COR-L47 (cell line): Measurements from ENCODE around the gene C16orf95.

Experiments used
- DNase-seq: peaks from one replicate; lab custom pipeline; 2025; lab: John Stamatoyannopoulos, UW

The C16orf95 gene

DNA sequence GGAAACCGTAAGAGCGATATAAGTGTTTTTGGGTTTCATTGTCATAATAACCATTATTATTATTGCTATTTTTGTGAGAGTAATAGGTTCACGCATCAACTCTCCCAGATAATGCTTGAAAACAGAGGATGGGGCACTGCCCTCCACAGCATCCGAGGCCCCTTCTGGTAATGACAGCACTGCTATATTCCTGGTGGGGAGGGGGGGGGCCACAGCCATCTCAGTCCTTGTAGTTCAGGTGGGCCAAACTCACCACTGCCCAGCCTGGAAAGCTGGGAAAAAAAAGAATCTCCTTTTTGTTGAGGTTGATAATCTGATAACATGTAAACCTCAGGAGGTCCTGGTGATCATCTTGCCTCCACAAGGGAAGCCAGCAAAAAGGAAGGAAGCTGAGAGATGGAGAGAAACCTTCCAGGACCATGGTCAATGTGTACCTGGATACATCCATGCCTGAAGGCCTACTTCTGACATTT is 706 bp downstream of the C16orf95 start:
- DNase-seq, result no peak

GRCh38 chr16:87314990-87315420 is 2.2 kb downstream of the C16orf95 start:
- DNase-seq, result no peak

DNA sequence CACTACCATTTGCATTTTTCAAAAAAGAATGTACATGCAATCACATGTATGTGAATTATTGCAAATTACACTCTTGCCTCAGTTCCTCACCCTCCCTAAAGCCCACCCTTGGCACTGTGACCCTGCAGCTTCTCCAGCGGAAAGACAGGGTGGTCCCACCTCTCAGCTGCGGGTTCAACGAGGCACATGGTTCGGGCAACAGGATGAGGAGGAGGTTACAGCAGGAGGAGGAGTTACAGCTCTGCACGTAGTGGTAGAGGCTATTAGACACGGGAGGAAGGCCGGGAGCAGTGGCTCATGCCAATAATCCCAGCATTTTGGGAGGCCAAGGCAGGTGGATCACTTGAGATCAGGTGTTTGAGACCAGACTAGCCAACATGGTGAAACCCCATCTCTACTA is 5.2 kb downstream of the C16orf95 start:
- DNase-seq, result no peak

GRCh38 chr16:87311387-87311786 is 5.8 kb downstream of the C16orf95 start:
- DNase-seq, result no peak

DNA sequence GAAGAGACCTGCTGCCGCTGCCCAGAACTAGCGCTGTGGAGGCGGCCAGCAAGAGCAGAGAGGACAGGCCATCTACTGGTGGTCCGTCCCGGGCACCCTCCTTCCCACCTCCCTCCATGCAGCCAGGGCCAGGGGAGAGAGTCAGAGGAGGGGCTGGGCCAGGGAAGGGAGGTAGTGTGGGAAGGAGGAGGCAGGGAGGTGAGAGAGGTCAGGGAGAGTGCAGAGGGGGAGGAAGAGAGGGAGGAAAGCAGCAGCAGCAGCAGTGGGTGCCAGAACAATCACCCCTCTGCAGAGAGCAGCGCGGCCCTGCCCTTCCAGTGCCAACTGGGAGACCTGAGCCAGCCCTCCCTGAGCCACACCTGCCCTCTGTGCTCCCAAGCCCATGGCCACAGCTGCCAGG is 6.6 kb downstream of the C16orf95 start:
- no peak for DNase-seq

DNA sequence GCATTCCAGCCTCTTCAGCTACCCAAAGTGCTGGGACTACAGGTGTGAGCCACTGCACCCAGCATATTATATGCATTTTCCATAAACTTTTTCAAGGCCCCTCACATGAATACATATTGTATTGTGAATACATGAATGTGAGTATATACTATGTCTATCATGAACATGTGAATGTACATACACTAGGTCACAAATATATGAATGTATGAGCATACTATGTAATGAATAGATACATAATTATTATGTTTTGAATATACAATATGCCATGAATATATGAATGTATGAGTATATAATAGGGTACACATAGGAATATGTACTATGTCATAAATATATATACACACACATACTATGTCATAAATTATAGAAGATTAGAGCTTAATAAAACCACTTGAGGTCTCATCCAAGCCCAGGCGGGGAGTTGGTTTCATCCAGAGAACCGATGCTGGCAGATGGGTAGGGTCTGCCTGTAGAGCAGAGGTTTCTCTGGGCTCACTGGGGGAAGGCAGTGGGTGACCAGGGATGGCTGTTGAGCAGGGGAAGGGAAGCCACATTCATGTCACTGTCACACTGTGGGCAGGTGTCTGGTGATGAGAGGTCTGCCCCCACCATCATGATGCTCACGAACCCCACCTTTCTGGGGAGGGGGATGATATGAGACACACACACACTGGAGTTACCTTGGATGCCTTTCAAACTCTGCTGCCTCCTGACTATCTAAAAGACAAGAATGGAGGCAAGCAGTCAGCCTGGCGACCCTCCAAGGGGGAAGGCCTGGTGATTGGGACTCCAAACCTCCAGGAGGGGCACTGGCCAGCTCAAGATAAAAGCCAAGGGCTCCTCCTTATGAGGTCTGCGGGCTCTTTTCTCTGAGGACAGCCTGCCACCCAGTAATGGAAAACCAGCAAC is 7.3 kb downstream of the C16orf95 start:
- no peak for DNase-seq

DNA sequence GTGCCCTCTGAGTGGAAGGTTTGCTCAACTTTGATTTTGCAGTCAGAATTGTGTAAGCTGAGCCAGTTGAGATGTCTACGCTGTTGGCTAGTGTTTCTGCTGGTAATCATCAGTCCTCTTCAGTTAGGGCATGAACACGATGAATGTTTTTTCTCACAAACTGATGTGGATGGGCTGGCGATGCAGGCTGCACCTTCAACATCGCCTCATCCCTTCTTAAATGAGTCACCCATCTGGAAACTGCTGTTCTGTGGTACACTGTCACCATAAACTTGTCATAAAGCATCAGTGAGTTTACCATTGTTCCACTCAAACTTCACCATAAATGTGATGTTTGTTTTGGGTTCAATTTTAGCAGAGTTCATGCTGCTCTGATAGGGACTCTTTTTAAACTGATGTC is 8.4 kb downstream of the C16orf95 start:
- DNase-seq, result no peak

GRCh38 chr16:87306516-87306915 is 10.7 kb downstream of the C16orf95 start:
- no peak for DNase-seq

GRCh38 chr16:87305505-87306391 is 11.4 kb downstream of the C16orf95 start:
- DNase-seq, result no peak

DNA sequence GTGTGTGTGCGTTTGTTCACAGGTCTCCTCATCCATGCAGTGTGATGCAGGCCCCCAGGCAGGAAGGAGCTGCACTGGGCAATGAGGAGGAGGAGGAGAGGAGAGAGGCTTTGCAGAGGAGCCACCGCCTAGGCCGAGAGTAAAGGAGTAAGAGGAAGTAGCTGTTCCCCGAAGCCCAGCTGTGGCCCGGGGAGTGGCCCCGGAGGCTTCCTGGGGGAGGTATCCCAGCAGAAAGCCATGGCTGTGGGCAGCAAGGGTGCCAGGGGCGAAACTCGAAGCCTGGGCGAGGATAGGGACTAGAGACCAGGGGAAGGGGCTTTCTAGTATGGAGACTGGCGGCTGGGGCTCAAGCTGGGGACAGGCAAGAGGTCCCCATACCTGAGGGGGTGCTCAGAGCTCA is 12.2 kb downstream of the C16orf95 start:
- DNase-seq, result no peak

DNA sequence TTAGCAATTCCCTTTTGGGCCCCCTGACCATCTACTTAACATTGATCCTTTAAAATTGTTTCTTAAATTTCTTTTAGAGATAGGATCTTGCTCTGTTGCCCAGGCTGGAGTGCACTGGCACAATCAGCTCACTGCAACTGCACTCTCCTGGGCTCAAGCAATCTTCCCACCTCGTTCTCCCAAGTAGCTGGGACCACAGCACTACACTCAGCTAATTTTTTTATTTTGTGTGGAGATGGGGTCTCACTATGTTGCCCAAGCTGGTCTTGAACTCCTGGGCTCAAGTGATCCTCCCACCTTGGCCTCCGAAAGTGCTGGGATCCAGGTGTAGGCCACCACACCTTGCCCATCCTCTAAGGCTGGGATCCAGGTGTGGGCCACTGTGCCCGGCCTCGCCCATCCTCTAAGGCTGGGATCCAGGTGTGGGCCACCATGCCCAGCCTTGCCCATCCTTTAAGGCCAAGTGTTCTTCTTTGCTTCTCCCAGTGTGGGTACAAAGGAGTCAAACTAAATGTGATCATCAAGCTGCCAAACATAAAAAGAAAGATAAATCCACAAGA is 13.2 kb downstream of the C16orf95 start:
- DNase-seq, result no peak

DNA sequence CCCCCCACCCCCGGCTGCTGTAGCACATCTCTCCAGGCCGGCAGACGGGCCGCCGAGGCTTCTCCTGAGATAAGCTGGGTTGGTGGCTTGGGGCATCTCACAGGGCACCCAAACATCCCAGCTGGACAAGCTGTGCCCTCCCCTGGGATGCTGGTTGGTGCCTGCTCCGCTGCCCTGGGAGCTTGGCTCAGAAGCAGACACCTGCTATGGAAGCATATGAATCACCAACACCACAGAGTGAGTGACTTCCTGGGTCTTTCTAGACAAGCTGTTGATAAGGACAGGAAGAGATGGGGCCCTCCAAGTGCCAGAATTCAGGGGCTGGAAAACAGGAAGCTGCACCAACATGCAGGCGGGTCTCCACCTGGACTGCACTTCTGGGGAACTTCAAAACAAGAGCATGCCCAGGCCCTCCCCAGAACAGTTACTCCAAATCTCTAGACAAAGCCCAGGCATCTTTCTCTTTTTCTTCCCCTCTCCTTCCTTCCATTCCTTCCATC is 13.7 kb downstream of the C16orf95 start:
- no peak for DNase-seq

- DNase-seq, result no peak
Measured at GRCh38 chr16:87298857-87299465, 18.2 kb downstream of the C16orf95 start.

DNA sequence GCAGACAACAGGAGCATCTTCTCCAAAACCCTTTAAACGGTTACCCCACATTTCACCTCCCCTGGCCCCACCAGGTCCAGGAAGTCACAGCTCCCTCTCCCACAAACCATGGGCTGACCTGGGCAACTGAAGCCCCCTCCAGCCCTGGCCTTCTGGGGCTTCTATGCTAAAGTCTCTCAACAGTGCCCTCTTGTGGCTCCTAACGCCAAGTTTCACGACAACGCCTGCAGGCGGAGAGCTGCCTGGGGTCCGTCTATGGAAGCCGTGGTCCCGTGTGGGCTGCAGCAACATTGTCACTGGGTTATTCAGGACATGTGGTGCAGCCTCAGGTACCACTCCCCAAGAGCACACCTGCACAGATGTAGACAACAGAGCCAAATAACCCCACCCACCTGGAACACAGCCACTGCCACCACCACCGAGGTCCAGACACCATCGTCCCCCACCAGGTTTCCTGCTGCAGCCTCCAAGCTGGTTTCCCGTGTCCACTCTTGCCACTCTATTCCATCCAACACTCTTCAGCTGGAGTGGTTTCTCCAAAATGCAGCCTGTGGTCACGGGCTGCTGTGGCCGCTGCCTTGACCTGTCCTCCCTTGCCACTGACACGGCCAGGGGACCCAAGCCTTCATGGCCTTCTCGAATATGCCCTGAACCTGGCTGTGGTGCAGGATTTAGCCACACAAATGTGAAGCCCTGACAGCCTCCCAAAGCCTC is 19.1 kb downstream of the C16orf95 start:
- peak; percentile 18 for DNase-seq

- no peak for DNase-seq
Measured at GRCh38 chr16:87297407-87297806, 19.8 kb downstream of the C16orf95 start.

GRCh38 chr16:87295661-87296531 is 21.3 kb downstream of the C16orf95 start:
- no peak for DNase-seq

- no peak for DNase-seq
Measured at GRCh38 chr16:87295259-87295658, 21.9 kb downstream of the C16orf95 start.

DNA sequence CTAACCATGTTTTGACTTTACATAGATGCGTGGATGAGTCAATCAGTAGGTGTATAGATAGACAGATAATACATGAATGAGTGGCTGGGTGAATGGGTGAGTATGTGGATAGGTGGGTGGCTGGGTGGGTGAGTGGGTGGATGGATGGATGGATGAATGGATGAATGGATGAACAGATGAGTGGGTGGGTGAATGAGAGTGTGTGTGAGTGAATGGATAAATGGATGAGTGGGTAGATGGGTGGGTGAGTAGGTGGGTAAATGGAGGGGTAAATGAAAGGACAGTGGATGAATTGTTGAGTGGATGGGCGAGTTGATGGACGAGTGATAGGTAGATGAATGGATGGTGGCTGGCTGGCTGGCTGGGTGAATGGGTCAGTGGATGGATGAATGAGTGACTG is 23.2 kb downstream of the C16orf95 start:
- no peak for DNase-seq

GRCh38 chr16:87291944-87292343 is 25.2 kb downstream of the C16orf95 start:
- DNase-seq, result no peak

- DNase-seq, result no peak
Measured at GRCh38 chr16:87288753-87289362, 28.3 kb downstream of the C16orf95 start.
